Measurements from ENCODE around the gene OR2F2.

Gene OR2F2

GRCh38 chr7:143979998-143980397, 45.0 kb downstream of the OR2F2 start:
- 100% methylated on average over 1 of the region's 2 CpGs for WGBS
- no peak overlapping the region for H3K27ac ChIP-seq (ENCODE audit: low read depth, low read length)
- H3K27me3 ChIP-seq (ENCODE audit: insufficient read depth, low read length) = no peaks in the 10 kb centered on the region
- no peaks in the 10 kb centered on the region for H3K36me3 ChIP-seq (ENCODE audit: insufficient read depth, low read length)
- no peak overlapping the region for H3K9ac ChIP-seq (ENCODE audit: low read depth, low read length)
- H3K9me3 ChIP-seq (ENCODE audit: insufficient read depth, low read depth, low read length) = no peaks in the 10 kb centered on the region
- no peaks in the 10 kb centered on the region for H3K4me1 ChIP-seq (ENCODE audit: insufficient read depth, low read length)
- H3K4me3 ChIP-seq (ENCODE audit: low read length) = no peak overlapping the region

GRCh38 chr7:143980746-143981510, 45.9 kb downstream of the OR2F2 start:
- Histone ChIP-seq H3K4me3 (ENCODE audit: low read length) (no peak overlapping the region), H3K9ac (ENCODE audit: low read depth, low read length) (no peak overlapping the region), H3K36me3 (ENCODE audit: insufficient read depth, low read length) (no peaks in the 10 kb centered on the region), H3K27me3 (ENCODE audit: insufficient read depth, low read length) (no peaks in the 10 kb centered on the region), H3K9me3 (ENCODE audit: insufficient read depth, low read depth, low read length) (no peaks in the 10 kb centered on the region), H3K27ac (ENCODE audit: low read depth, low read length) (no peak overlapping the region), H3K4me1 (ENCODE audit: insufficient read depth, low read length) (no peaks in the 10 kb centered on the region)
- WGBS = 96% methylated on average over 9 of the region's 10 CpGs

GRCh38 chr7:143983960-143984359, 48.9 kb downstream of the OR2F2 start:
- WGBS = 93% methylated on average over 5 of the region's 5 CpGs
- no peak overlapping the region for H3K4me3 ChIP-seq (ENCODE audit: low read length)
- H3K9ac ChIP-seq (ENCODE audit: low read depth, low read length) = no peak overlapping the region
- 0 out of 2 replicates have a peak, but pooled peaks cover 6% of the 10 kb centered on the region for H3K9me3 ChIP-seq (ENCODE audit: insufficient read depth, low read depth, low read length)
- no peak overlapping the region for H3K27ac ChIP-seq (ENCODE audit: low read depth, low read length)
- no peaks in the 10 kb centered on the region for H3K36me3 ChIP-seq (ENCODE audit: insufficient read depth, low read length)
- no peaks in the 10 kb centered on the region for H3K4me1 ChIP-seq (ENCODE audit: insufficient read depth, low read length)
- no peaks in the 10 kb centered on the region for H3K27me3 ChIP-seq (ENCODE audit: insufficient read depth, low read length)

Data from HUES64 (cell line).